GM23248 (cell line): ENCODE measurements around the gene COL9A1.

ENCODE experiments used
- EZH2 ChIP-seq: fragments of 200-600 bp; sonication (generic); IDR thresholded peaks from 2 replicates; pipeline ENCODE4 v1.6.1; 2018; ENCODE audit warnings: antibody characterized with exemption, mild to moderate bottlenecking; ENCODE audit not compliant: insufficient read depth, poor library complexity, severe bottlenecking
- EZH2phosphoT487 ChIP-seq: fragments of 200-600 bp; sonication (generic); IDR thresholded peaks from 2 replicates; pipeline ENCODE4 v1.6.1; 2018; ENCODE audit warnings: antibody characterized with exemption, moderate library complexity, mild to moderate bottlenecking, low read depth; ENCODE audit not compliant: insufficient read depth

- TF ChIP-seq EZH2phosphoT487 (no peak), EZH2 (no peak)
Observed at GRCh38 chr6:70315079-70315751, 12.3 kb upstream of the COL9A1 start.
